NT2/D1 (cell line): ENCODE results near the gene FBXO39.

Experiments
- SUZ12 ChIP-seq: IDR thresholded peaks from 2 replicates; pipeline ENCODE4 v1.6.1; 2011; ENCODE audit not compliant: insufficient read length, insufficient read depth; ENCODE audit errors: extremely low read depth
- YY1 ChIP-seq: IDR thresholded peaks from 2 replicates; pipeline ENCODE4 v1.6.1; 2011; ENCODE audit not compliant: insufficient read length, insufficient read depth
- ZNF274 ChIP-seq: IDR thresholded peaks from 2 replicates; pipeline ENCODE4 v1.6.1; 2011; ENCODE audit warnings: mild to moderate bottlenecking, low read depth, low read length

DNA sequence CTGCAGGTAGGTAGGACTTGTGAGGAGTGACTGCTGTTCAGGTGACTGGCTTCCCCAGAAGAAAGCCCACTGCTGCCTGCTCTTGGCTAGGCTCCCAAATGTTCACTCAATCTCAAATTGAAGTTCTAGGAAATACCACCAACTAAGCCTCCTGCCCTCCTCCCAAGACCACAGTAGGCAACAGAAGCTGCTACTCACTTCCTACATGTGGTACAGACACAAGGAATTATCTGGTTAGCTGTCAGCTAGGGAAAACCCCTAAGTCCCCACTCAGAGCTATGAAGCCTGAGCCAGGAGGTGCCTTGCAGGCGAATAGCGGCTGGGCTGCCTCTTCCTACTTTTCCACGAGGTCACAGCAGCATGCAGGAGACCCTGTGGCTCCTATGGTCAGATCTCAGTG, 4.9 kb downstream of the FBXO39 start:
- no peak for TF ChIP-seq ZNF274
- TF ChIP-seq SUZ12, result no peak
- no peak for TF ChIP-seq YY1
